GM06990 (cell line): Measurements from ENCODE around the gene OR2M7.

ENCODE experiments used
- DNase-seq: peaks from one replicate; pipeline ENCODE4 v3.0.0-alpha.2; 2011; ENCODE audit not compliant: insufficient read length; ENCODE audit errors: extremely low read depth
- H3K27me3 ChIP-seq: replicated peaks from 2 replicates; pipeline ENCODE4 v1.6.0; 2011; ENCODE audit warnings: low read length; ENCODE audit not compliant: control insufficient read depth, insufficient read depth
- H3K36me3 ChIP-seq: 2 replicates; pipeline ENCODE4 v1.5.1; 2011; ENCODE audit warnings: low read length; ENCODE audit not compliant: control insufficient read depth, insufficient read depth
- H3K4me3 ChIP-seq: replicated peaks from 2 replicates; pipeline ENCODE4 v1.5.1; 2011; ENCODE audit warnings: low read depth, mild to moderate bottlenecking, control low read depth, low read length
- CTCF ChIP-seq: IDR thresholded peaks from 2 replicates; pipeline ENCODE4 v1.5.1; 2011; ENCODE audit warnings: low read length, control low read depth, mild to moderate bottlenecking, inconsistent platforms; ENCODE audit not compliant: insufficient read depth, poor library complexity, severe bottlenecking

The OR2M7 gene

GRCh38 chr1:248324468-248324867 is at the start of gene OR2M7:
TSS of gene OR2M7 (minus strand) at chr1:248324568. CDS start at chr1:248324568, 0 bp downstream.
- no peak for TF ChIP-seq CTCF
- DNase-seq = no peak
- no peaks in the 10 kb centered on the region for H3K36me3 ChIP-seq
- no peak within 1 kb of the TSS for H3K4me3 ChIP-seq
- no peaks in the 10 kb centered on the region for H3K27me3 ChIP-seq

- H3K4me3 ChIP-seq = no peak overlapping the region
- H3K36me3 ChIP-seq = no peaks in the 10 kb centered on the region
- DNase-seq = no peak
- no peak for TF ChIP-seq CTCF
- no peaks in the 10 kb centered on the region for H3K27me3 ChIP-seq
Measured at GRCh38 chr1:248373761-248374160, 49.4 kb upstream of the OR2M7 start.

GRCh38 chr1:248372394-248372793 is 48.0 kb upstream of the OR2M7 start:
- TF ChIP-seq CTCF = no peak
- H3K27me3 ChIP-seq = no peaks in the 10 kb centered on the region
- DNase-seq = no peak
- no peaks in the 10 kb centered on the region for H3K36me3 ChIP-seq
- H3K4me3 ChIP-seq = no peak overlapping the region

- TF ChIP-seq CTCF = no peak
- Histone ChIP-seq H3K27me3 (no peaks in the 10 kb centered on the region), H3K36me3 (no peaks in the 10 kb centered on the region), H3K4me3 (no peak overlapping the region)
- DNase-seq = no peak
Measured at GRCh38 chr1:248366609-248367008, 42.2 kb upstream of the OR2M7 start.

GRCh38 chr1:248361121-248361715 is 36.9 kb upstream of the OR2M7 start, which contains the start of gene OR2T4:
TSS of gene OR2T4 (plus strand) at chr1:248361665. CDS start at chr1:248361665, 0 bp downstream.
- no peaks in the 10 kb centered on the region for H3K27me3 ChIP-seq
- DNase-seq = no peak
- TF ChIP-seq CTCF = no peak
- H3K36me3 ChIP-seq = no peaks in the 10 kb centered on the region
- H3K4me3 ChIP-seq = no peak within 1 kb of the TSS

- no peak overlapping the region for H3K4me3 ChIP-seq
Measured at GRCh38 chr1:248359415-248359814, 35.0 kb upstream of the OR2M7 start.

More at GRCh38 chr1:248359415-248359814, 35.0 kb upstream of the OR2M7 start:
- DNase-seq = no peak
- Histone ChIP-seq H3K27me3 (no peaks in the 10 kb centered on the region), H3K36me3 (no peaks in the 10 kb centered on the region)
- no peak for TF ChIP-seq CTCF
